H1 (cell line): Measurements from ENCODE around the gene MIER2.

ENCODE experiments used
- CHD1 ChIP-seq: IDR thresholded peaks from 2 replicates; pipeline ENCODE4 v1.6.1; 2012; ENCODE audit warnings: low read depth, low read length, improper control_type of control experiment
- JUN ChIP-seq: IDR thresholded peaks from 2 replicates; pipeline ENCODE4 v1.6.1; 2011; ENCODE audit warnings: low read depth, mild to moderate bottlenecking, improper control_type of control experiment, low read length
- KDM4A ChIP-seq: IDR thresholded peaks from one replicate; pipeline ENCODE4 v1.7.1; 2012; ENCODE audit warnings: low read depth, mild to moderate bottlenecking, moderate library complexity, low read length, inconsistent platforms; ENCODE audit not compliant: severe bottlenecking
- MAFK ChIP-seq: IDR thresholded peaks from 2 replicates; pipeline ENCODE4 v1.6.1; 2012; ENCODE audit warnings: low read depth, mild to moderate bottlenecking, improper control_type of control experiment, low read length
- POLR2A ChIP-seq, 2 experiments: IDR thresholded peaks; 1 replicate in 1 of 2; 2 replicates in 1 of 2; pipeline ENCODE4 v1.6.1; 2011; ENCODE audit warnings: low read depth in 2 of 2, low read length in 2 of 2, mild to moderate bottlenecking in 2 of 2; ENCODE audit errors: control extremely low read depth in 1 of 2
- POLR2AphosphoS5 ChIP-seq: IDR thresholded peaks from 2 replicates; pipeline ENCODE4 v1.6.1; 2011; ENCODE audit warnings: low read depth, low read length
- RBBP5 ChIP-seq: IDR thresholded peaks from 2 replicates; pipeline ENCODE4 v1.7.1; 2012; ENCODE audit warnings: low read depth, mild to moderate bottlenecking, inconsistent platforms, low read length, moderate library complexity, borderline replicate concordance
- SIN3A ChIP-seq, 2 experiments: IDR thresholded peaks in 1 of 2; conservative IDR thresholded peaks in 1 of 2; 2 replicates each; pipeline ENCODE4 v1.6.1; 2011 to 2012; ENCODE audit warnings: low read length in 2 of 2, improper control_type of control experiment in 1 of 2, low read depth in 1 of 2, mild to moderate bottlenecking in 1 of 2
- TEAD4 ChIP-seq: IDR thresholded peaks from 2 replicates; pipeline ENCODE4 v1.6.1; 2012; ENCODE audit warnings: low read depth, low read length, inconsistent platforms, mixed read lengths
- ZNF274 ChIP-seq: IDR thresholded peaks from 2 replicates; pipeline ENCODE4 v1.7.0; 2012; ENCODE audit warnings: low read length, borderline replicate concordance; ENCODE audit errors: extremely low read depth
- TF ChIP-seq, protein P1 (sequence below), 3 experiments: IDR thresholded peaks; 1 replicate in 2 of 3; 2 replicates in 1 of 3; pipeline versions ENCODE4 v1.5.1 to v1.6.1; 2011; ENCODE audit warnings: low read length in 3 of 3, mild to moderate bottlenecking in 3 of 3, inconsistent platforms in 2 of 3, low read depth in 1 of 3, moderate library complexity in 1 of 3; ENCODE audit not compliant: insufficient read depth in 1 of 3; ENCODE audit errors: control extremely low read depth in 1 of 3
- TF ChIP-seq, protein P2 (sequence below): IDR thresholded peaks from 2 replicates; pipeline ENCODE4 v1.6.1; 2012; ENCODE audit warnings: inconsistent platforms

DNA sequence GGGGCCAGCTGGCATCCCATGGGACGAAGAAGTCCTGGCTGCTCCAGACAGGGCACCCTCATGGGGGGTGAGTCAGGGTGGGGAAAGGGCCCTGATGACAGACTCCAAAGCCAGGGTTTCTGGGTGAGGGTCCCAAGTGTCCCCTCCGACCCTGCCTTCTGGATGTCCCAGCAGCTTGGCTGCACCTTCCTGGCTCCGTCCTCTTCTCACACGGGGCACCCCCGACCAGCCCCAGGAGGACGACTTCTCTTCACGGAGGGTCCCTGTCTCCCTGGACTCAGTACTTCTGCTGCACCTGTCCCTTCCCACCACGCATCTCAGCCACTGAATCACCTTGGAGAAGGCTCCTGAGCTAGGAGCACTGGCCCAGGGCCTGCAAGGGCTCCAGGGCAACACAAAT lies 19.9 kb downstream of the MIER2 start:
- TF ChIP-seq KDM4A: no peak
- TF ChIP-seq JUN: no peak
- TF ChIP-seq, protein P1, sequence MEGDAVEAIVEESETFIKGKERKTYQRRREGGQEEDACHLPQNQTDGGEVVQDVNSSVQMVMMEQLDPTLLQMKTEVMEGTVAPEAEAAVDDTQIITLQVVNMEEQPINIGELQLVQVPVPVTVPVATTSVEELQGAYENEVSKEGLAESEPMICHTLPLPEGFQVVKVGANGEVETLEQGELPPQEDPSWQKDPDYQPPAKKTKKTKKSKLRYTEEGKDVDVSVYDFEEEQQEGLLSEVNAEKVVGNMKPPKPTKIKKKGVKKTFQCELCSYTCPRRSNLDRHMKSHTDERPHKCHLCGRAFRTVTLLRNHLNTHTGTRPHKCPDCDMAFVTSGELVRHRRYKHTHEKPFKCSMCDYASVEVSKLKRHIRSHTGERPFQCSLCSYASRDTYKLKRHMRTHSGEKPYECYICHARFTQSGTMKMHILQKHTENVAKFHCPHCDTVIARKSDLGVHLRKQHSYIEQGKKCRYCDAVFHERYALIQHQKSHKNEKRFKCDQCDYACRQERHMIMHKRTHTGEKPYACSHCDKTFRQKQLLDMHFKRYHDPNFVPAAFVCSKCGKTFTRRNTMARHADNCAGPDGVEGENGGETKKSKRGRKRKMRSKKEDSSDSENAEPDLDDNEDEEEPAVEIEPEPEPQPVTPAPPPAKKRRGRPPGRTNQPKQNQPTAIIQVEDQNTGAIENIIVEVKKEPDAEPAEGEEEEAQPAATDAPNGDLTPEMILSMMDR (IDR thresholded peaks at IDR 0.05; ENCODE audit: control extremely low read depth in 1 of 3, insufficient read depth in 1 of 3, low read depth in 1 of 3, low read length in 3 of 3): no peak
- TF ChIP-seq ZNF274: no peak
- no peak for TF ChIP-seq POLR2AphosphoS5
- no peak for TF ChIP-seq POLR2A (IDR thresholded peaks at IDR 0.05; ENCODE audit: control extremely low read depth in 1 of 2, low read depth in 2 of 2, low read length in 2 of 2)
- TF ChIP-seq, protein P2, sequence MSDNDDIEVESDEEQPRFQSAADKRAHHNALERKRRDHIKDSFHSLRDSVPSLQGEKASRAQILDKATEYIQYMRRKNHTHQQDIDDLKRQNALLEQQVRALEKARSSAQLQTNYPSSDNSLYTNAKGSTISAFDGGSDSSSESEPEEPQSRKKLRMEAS: no peak
- TF ChIP-seq TEAD4: no peak
- no peak for TF ChIP-seq MAFK
- no peak for TF ChIP-seq RBBP5
- no peak for TF ChIP-seq SIN3A (conservative IDR thresholded peaks at IDR 0.05 in 1 of 2, IDR thresholded peaks at IDR 0.05 in 1 of 2; ENCODE audit: low read depth in 1 of 2, low read length in 2 of 2)
- TF ChIP-seq CHD1: no peak
